Smooth muscle cell (in vitro differentiated cells): ENCODE results near the gene NFKBIE. TPM values are rescaled to one million over a fixed set of nuclear protein-coding genes. Genes with fewer than 3 reads are reported as not detected.

ENCODE experiments used
- DNase-seq: peaks from one replicate; lab custom pipeline; 2025; ENCODE audit not compliant: unreplicated experiment; lab: John Stamatoyannopoulos, UW
- H2AFZ ChIP-seq: fragments of 200-600 bp; sonication (generic); 2 replicates; pipeline ENCODE4 v1.6.0; 2016; ENCODE audit warnings: antibody characterized with exemption, low read depth, mild to moderate bottlenecking
- H3F3A ChIP-seq: fragments of 200-600 bp; sonication (generic); 2 replicates; pipeline ENCODE4 v1.6.0; 2017; ENCODE audit warnings: antibody characterized with exemption, low read depth
- H3K27ac ChIP-seq: fragments of 200-600 bp; sonication (generic); 2 replicates; pipeline ENCODE4 v1.5.1; 2016; ENCODE audit warnings: low read depth, mild to moderate bottlenecking
- H3K27me3 ChIP-seq: fragments of 200-600 bp; sonication (generic); 2 replicates; pipeline ENCODE4 v1.6.1; 2016; ENCODE audit warnings: low read depth, mild to moderate bottlenecking
- H3K36me3 ChIP-seq: fragments of 200-600 bp; sonication (generic); 2 replicates; pipeline ENCODE4 v1.5.1; 2016; ENCODE audit warnings: low read depth
- H3K4me1 ChIP-seq: fragments of 200-600 bp; sonication (generic); 2 replicates; pipeline ENCODE4 v1.5.1; 2016; ENCODE audit warnings: low read depth
- H3K4me2 ChIP-seq: fragments of 200-600 bp; sonication (generic); 2 replicates; pipeline ENCODE4 v1.6.0; 2016; ENCODE audit warnings: mild to moderate bottlenecking
- H3K4me3 ChIP-seq: fragments of 200-600 bp; sonication (generic); 2 replicates; pipeline ENCODE4 v1.5.1; 2016; ENCODE audit warnings: mild to moderate bottlenecking
- H3K79me2 ChIP-seq: fragments of 200-600 bp; sonication (generic); 2 replicates; pipeline ENCODE4 v1.6.0; 2016; ENCODE audit warnings: low read depth, mild to moderate bottlenecking
- H3K9ac ChIP-seq: fragments of 200-600 bp; sonication (generic); 2 replicates; pipeline ENCODE4 v1.6.0; 2016; ENCODE audit warnings: low read depth
- H3K9me3 ChIP-seq: fragments of 200-600 bp; sonication (generic); replicated peaks from 2 replicates; pipeline ENCODE4 v1.5.1; 2016; ENCODE audit warnings: low read depth
- H4K20me1 ChIP-seq: fragments of 200-600 bp; sonication (generic); 2 replicates; pipeline ENCODE4 v1.6.0; 2016; ENCODE audit warnings: low read depth
- WGBS: methylation state at CpG from one replicate; pipeline ENCODE4 v1.1.7; 2016; ENCODE audit warnings: low lambda C conversion rate; 5-methylcytosine and 5-hydroxymethylcytosine counted together
- microRNA counts: library from miRNA; unstranded; fragments of <30 nt; microRNA quantifications from one replicate; lab custom pipeline; 2016
- polyA plus RNA-seq: library from polyadenylated mRNA; unstranded; fragments of >200 nt; fragmentation: Nextera tagmentation; extraction: Ambion mirVana; gene quantifications from 2 replicates; pipeline ENCODE4 v1.2.1, GENCODE V29; 2016
- small RNA-seq: library from RNA; depleted of rRNA; stranded (forward); fragments of <200 nt; gene quantifications from one replicate; pipeline ENCODE3, GENCODE V24; 2014
- total RNA-seq: library from RNA; depleted of rRNA; stranded (reverse); fragments of >200 nt; gene quantifications from 2 replicates; pipeline ENCODE4 v1.2.3, GENCODE V29; 2014
- TF ChIP-seq, protein P1 (sequence below): fragments of 200-600 bp; sonication (generic); IDR thresholded peaks from 2 replicates; pipeline ENCODE4 v1.5.1; 2017; ENCODE audit warnings: borderline replicate concordance, mild to moderate bottlenecking, antibody characterized with exemption; ENCODE audit not compliant: insufficient read depth, poor library complexity, severe bottlenecking

NFKBIE gene
- total and polyA plus RNA-seq, 2 experiments from 2014 or later: 7.0 to 12.3 TPM

DNA sequence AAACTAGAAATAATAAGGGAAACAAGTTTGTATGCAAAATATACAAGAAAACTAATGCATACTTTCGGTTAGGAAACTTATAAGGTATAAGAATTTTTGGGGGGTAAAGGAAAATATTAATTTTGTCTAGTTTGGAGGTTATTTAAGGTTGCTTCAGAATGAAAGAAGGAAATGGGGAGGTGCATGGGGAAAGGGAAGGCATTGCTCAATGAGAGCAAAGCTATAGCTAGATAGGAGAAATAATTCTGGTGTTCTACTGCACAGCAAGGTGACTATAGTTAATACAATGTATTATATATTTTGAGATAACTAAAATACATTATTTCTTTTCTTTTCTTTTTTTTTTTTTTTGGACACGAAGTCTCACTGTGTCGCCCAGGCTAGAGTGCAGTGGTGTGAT is 54.1 kb downstream of the NFKBIE start:
- no peaks in the 10 kb centered on the region for H3K27me3 ChIP-seq
- no peaks in the 10 kb centered on the region for H3F3A ChIP-seq
- H3K79me2 ChIP-seq: no peaks in the 10 kb centered on the region
- no peak overlapping the region for H3K27ac ChIP-seq
- H2AFZ ChIP-seq: no peak overlapping the region
- H3K9ac ChIP-seq: no peak overlapping the region
- TF ChIP-seq, protein P1, sequence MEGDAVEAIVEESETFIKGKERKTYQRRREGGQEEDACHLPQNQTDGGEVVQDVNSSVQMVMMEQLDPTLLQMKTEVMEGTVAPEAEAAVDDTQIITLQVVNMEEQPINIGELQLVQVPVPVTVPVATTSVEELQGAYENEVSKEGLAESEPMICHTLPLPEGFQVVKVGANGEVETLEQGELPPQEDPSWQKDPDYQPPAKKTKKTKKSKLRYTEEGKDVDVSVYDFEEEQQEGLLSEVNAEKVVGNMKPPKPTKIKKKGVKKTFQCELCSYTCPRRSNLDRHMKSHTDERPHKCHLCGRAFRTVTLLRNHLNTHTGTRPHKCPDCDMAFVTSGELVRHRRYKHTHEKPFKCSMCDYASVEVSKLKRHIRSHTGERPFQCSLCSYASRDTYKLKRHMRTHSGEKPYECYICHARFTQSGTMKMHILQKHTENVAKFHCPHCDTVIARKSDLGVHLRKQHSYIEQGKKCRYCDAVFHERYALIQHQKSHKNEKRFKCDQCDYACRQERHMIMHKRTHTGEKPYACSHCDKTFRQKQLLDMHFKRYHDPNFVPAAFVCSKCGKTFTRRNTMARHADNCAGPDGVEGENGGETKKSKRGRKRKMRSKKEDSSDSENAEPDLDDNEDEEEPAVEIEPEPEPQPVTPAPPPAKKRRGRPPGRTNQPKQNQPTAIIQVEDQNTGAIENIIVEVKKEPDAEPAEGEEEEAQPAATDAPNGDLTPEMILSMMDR: no peak
- H3K4me1 ChIP-seq: peaks cover 7% of the 10 kb centered on the region
- no peaks in the 10 kb centered on the region for H4K20me1 ChIP-seq
- 86% methylated on average over 2 of the region's 3 CpGs for WGBS
- no peaks in the 10 kb centered on the region for H3K36me3 ChIP-seq
- DNase-seq: no peak
- no peak overlapping the region for H3K4me3 ChIP-seq
- H3K9me3 ChIP-seq: no peaks in the 10 kb centered on the region
- H3K4me2 ChIP-seq: no peak overlapping the region

MicroRNAs encoded within 50 kb of the gene (microRNA counts, 767-probe panel; counts per million panel counts)
- 183 counts per million for microRNA hsa-miR-4647 (lab: Ali Mortazavi, UCI)

Small RNA genes lying within 50 kb of the gene (small RNA-seq; reads per million reads assigned to genes)
- not detected for gene RN7SL811P

Other genes starting within 250 kb of the NFKBIE start
- 29.2 and 53.4 TPM in 2 replicates for gene MRPL14, start 138.1 kb downstream of the NFKBIE start, total RNA-seq
- gene MRPL14, start 138.1 kb downstream of the NFKBIE start, polyA plus RNA-seq: 97.9 and 99.5 TPM in 2 replicates
- 16.0 and 21.2 TPM in 2 replicates for gene TMEM63B, start 138.0 kb downstream of the NFKBIE start, total RNA-seq
- gene TMEM63B, start 138.0 kb downstream of the NFKBIE start, polyA plus RNA-seq: 10.8 and 15.8 TPM in 2 replicates
- gene CAPN11, start 106.7 kb downstream of the NFKBIE start, total RNA-seq: not detected in 2 replicates
- 0.31 TPM in 1 of 2 replicates, not detected in the other for gene CAPN11, start 106.7 kb downstream of the NFKBIE start, polyA plus RNA-seq
- gene MYMX, start 48.6 kb downstream of the NFKBIE start, total RNA-seq: not detected in 2 replicates
- gene MYMX, start 48.6 kb downstream of the NFKBIE start, polyA plus RNA-seq: not detected in 2 replicates
- 7.3 and 8.0 TPM in 2 replicates for gene SLC29A1, start 42.0 kb downstream of the NFKBIE start, total RNA-seq
- 7.4 and 8.1 TPM in 2 replicates for gene SLC29A1, start 42.0 kb downstream of the NFKBIE start, polyA plus RNA-seq
- gene HSP90AB1, start 18.4 kb downstream of the NFKBIE start, total RNA-seq: 736 and 781 TPM in 2 replicates
- 408 TPM in 2 replicates for gene HSP90AB1, start 18.4 kb downstream of the NFKBIE start, polyA plus RNA-seq
- 68.6 and 78.0 TPM in 2 replicates for gene SLC35B2, start 8.0 kb downstream of the NFKBIE start, total RNA-seq
- gene SLC35B2, start 8.0 kb downstream of the NFKBIE start, polyA plus RNA-seq: 112 and 117 TPM in 2 replicates
- gene TMEM151B, start 4.9 kb upstream of the NFKBIE start, total RNA-seq: 0.04 TPM in 1 of 2 replicates, not detected in the other
- gene TMEM151B, start 4.9 kb upstream of the NFKBIE start, polyA plus RNA-seq: not detected in 2 replicates
- 7.5 and 8.6 TPM in 2 replicates for gene AARS2, start 47.8 kb upstream of the NFKBIE start, total RNA-seq
- gene AARS2, start 47.8 kb upstream of the NFKBIE start, polyA plus RNA-seq: 15.1 and 21.5 TPM in 2 replicates
- gene SPATS1, start 77.1 kb upstream of the NFKBIE start, total RNA-seq: not detected in 2 replicates
- gene SPATS1, start 77.1 kb upstream of the NFKBIE start, polyA plus RNA-seq: not detected in 2 replicates
- gene CDC5L, start 122.2 kb upstream of the NFKBIE start, total RNA-seq: 27.5 and 29.7 TPM in 2 replicates
- 12.5 and 14.3 TPM in 2 replicates for gene CDC5L, start 122.2 kb upstream of the NFKBIE start, polyA plus RNA-seq